ACC112 (cell line): Measurements from ENCODE around the gene ECSIT.

Experiments used
- H2AFZ ChIP-seq: fragments of 200-600 bp; sonication (generic); one replicate; pipeline ENCODE4 v1.6.0; 2017; ENCODE audit warnings: antibody characterized with exemption, low read length; ENCODE audit not compliant: unreplicated experiment
- H3K27ac ChIP-seq: fragments of 200-600 bp; sonication (generic); 2 replicates; pipeline ENCODE4 v1.5.1; 2014; ENCODE audit warnings: low read depth, mild to moderate bottlenecking, antibody characterized with exemption, low read length, moderate library complexity
- H3K27me3 ChIP-seq: fragments of 200-600 bp; sonication (generic); 2 replicates; pipeline ENCODE4 v1.6.1; 2014; ENCODE audit warnings: mild to moderate bottlenecking, antibody characterized with exemption, low read length, moderate library complexity, mixed read lengths; ENCODE audit not compliant: insufficient read depth
- H3K36me3 ChIP-seq: fragments of 200-600 bp; sonication (generic); 2 replicates; pipeline ENCODE4 v1.6.1; 2016; ENCODE audit warnings: mild to moderate bottlenecking, antibody characterized with exemption, low read length, moderate library complexity, mixed read lengths; ENCODE audit not compliant: insufficient read depth
- H3K4me1 ChIP-seq: fragments of 200-600 bp; sonication (generic); one replicate; pipeline ENCODE4 v1.6.1; 2016; ENCODE audit warnings: low read length, mixed read lengths; ENCODE audit not compliant: insufficient read depth, unreplicated experiment, control insufficient read depth
- H3K4me3 ChIP-seq: fragments of 200-600 bp; sonication (generic); 2 replicates; pipeline ENCODE4 v1.5.1; 2014; ENCODE audit warnings: mild to moderate bottlenecking, low read depth, low read length
- H3K79me2 ChIP-seq: fragments of 200-600 bp; sonication (generic); one replicate; pipeline ENCODE4 v1.6.0; 2016; ENCODE audit warnings: low read length; ENCODE audit not compliant: control insufficient read depth, unreplicated experiment, insufficient read depth

The ECSIT gene

GRCh38 chr19:11530432-11530831 is 1.5 kb upstream of the ECSIT start:
- H3K27me3 ChIP-seq: no peaks in the 10 kb centered on the region
- peaks cover 15% of the 10 kb centered on the region for H3K4me1 ChIP-seq
- no peaks in the 10 kb centered on the region for H3K79me2 ChIP-seq
- H3K4me3 ChIP-seq: no peak overlapping the region
- H3K27ac ChIP-seq: no peak overlapping the region
- no peaks in the 10 kb centered on the region for H3K36me3 ChIP-seq
- no peak overlapping the region for H2AFZ ChIP-seq

- Histone ChIP-seq H2AFZ (no peak overlapping the region), H3K27me3 (no peaks in the 10 kb centered on the region), H3K4me3 (no peak overlapping the region), H3K79me2 (no peaks in the 10 kb centered on the region), H3K4me1 (no peaks in the 10 kb centered on the region), H3K27ac (no peak overlapping the region), H3K36me3 (no peaks in the 10 kb centered on the region)
Measured at GRCh38 chr19:11519138-11519537, 9.8 kb downstream of the ECSIT start.

GRCh38 chr19:11513946-11514345 is 15.0 kb downstream of the ECSIT start:
- H3K36me3 ChIP-seq: no peaks in the 10 kb centered on the region
- H2AFZ ChIP-seq: no peak overlapping the region
- no peaks in the 10 kb centered on the region for H3K27me3 ChIP-seq
- no peak overlapping the region for H3K27ac ChIP-seq
- no peaks in the 10 kb centered on the region for H3K79me2 ChIP-seq
- no peak overlapping the region for H3K4me3 ChIP-seq
- no peaks in the 10 kb centered on the region for H3K4me1 ChIP-seq

GRCh38 chr19:11510444-11510843 is 18.5 kb downstream of the ECSIT start:
- Histone ChIP-seq H2AFZ (no peak overlapping the region), H3K79me2 (no peaks in the 10 kb centered on the region), H3K4me1 (no peaks in the 10 kb centered on the region), H3K4me3 (no peak overlapping the region), H3K27me3 (no peaks in the 10 kb centered on the region), H3K27ac (no peak overlapping the region), H3K36me3 (no peaks in the 10 kb centered on the region)

GRCh38 chr19:11507370-11508078 is 21.4 kb downstream of the ECSIT start:
- no peaks in the 10 kb centered on the region for H3K36me3 ChIP-seq
- H2AFZ ChIP-seq: no peak overlapping the region
- H3K27ac ChIP-seq: no peak overlapping the region
- H3K79me2 ChIP-seq: peaks cover 3% of the 10 kb centered on the region
- H3K4me3 ChIP-seq: no peak overlapping the region
- no peaks in the 10 kb centered on the region for H3K27me3 ChIP-seq
- no peaks in the 10 kb centered on the region for H3K4me1 ChIP-seq

- no peak overlapping the region for H2AFZ ChIP-seq
- H3K79me2 ChIP-seq: peaks cover 3% of the 10 kb centered on the region
- H3K27ac ChIP-seq: no peak overlapping the region
- no peaks in the 10 kb centered on the region for H3K27me3 ChIP-seq
- H3K36me3 ChIP-seq: no peaks in the 10 kb centered on the region
- no peaks in the 10 kb centered on the region for H3K4me1 ChIP-seq
- peak overlapping the region; percentile 92; the same call in 1 of the 2 replicates for H3K4me3 ChIP-seq
Measured at GRCh38 chr19:11506967-11507366, 22.0 kb downstream of the ECSIT start.

- Histone ChIP-seq H3K27ac (peak overlapping the region; percentile 86), H3K4me1 (no peaks in the 10 kb centered on the region), H2AFZ (peak overlapping the region; percentile 95), H3K4me3 (peak overlapping the region; percentile 92), H3K27me3 (no peaks in the 10 kb centered on the region), H3K79me2 (peaks cover 3% of the 10 kb centered on the region), H3K36me3 (no peaks in the 10 kb centered on the region)
Measured at GRCh38 chr19:11506101-11506555, 22.8 kb downstream of the ECSIT start.

- Histone ChIP-seq H3K27ac (peak within 1 kb of the TSS; percentile 86), H3K36me3 (no peaks in the 10 kb centered on the region), H3K27me3 (no peaks in the 10 kb centered on the region), H3K79me2 (peaks cover 3% of the 10 kb centered on the region), H2AFZ (peak within 1 kb of the TSS; percentile 95), H3K4me1 (no peaks in the 10 kb centered on the region), H3K4me3 (peak within 1 kb of the TSS; percentile 92)
Measured at GRCh38 chr19:11505504-11506100, 23.3 kb downstream of the ECSIT start, which contains the start of gene ZNF653. ZNF653 (minus strand) TSS chr19:11505839; CDS start chr19:11505786, 53 bp downstream.

- peak overlapping the region; percentile 94 for H2AFZ ChIP-seq
- peak overlapping the region; percentile 86 for H3K27ac ChIP-seq
- H3K4me1 ChIP-seq: no peaks in the 10 kb centered on the region
- peaks cover 3% of the 10 kb centered on the region for H3K79me2 ChIP-seq
- H3K27me3 ChIP-seq: no peaks in the 10 kb centered on the region
- H3K36me3 ChIP-seq: no peaks in the 10 kb centered on the region
- peak overlapping the region; percentile 92 for H3K4me3 ChIP-seq
Measured at GRCh38 chr19:11505032-11505503, 23.9 kb downstream of the ECSIT start.

- no peaks in the 10 kb centered on the region for H3K36me3 ChIP-seq
- H3K79me2 ChIP-seq: peaks cover 3% of the 10 kb centered on the region
- H3K27ac ChIP-seq: 0 out of 2 replicates have a peak overlapping the region, but pooled peaks have one; percentile 19
- H3K27me3 ChIP-seq: no peaks in the 10 kb centered on the region
- no peak overlapping the region for H2AFZ ChIP-seq
- H3K4me1 ChIP-seq: no peaks in the 10 kb centered on the region
- peak overlapping the region; percentile 92 for H3K4me3 ChIP-seq
Measured at GRCh38 chr19:11504502-11505031, 24.4 kb downstream of the ECSIT start.
